Neural crest cell (in vitro differentiated cells): ENCODE data around the gene SDSL. TPM values are rescaled to one million over a fixed set of nuclear protein-coding genes. Genes with fewer than 3 reads are reported as not detected.

Experiments
- DNase-seq: peaks from one replicate; pipeline ENCODE4 v3.0.0; 2021; ENCODE audit warnings: low read depth, mixed read lengths, low spot score
- H3K27ac Mint-ChIP-seq: one replicate; pipeline ENCODE4 v1.8.0; 2021; ENCODE audit warnings: mild to moderate bottlenecking, mixed read lengths; ENCODE audit not compliant: unreplicated experiment
- H3K27me3 Mint-ChIP-seq: 2 replicates; pipeline ENCODE4 v1.8.0; 2021; ENCODE audit warnings: low read depth, mild to moderate bottlenecking, mixed read lengths
- H3K36me3 Mint-ChIP-seq: 2 replicates; pipeline ENCODE4 v1.8.0; 2021; ENCODE audit warnings: low read depth, mild to moderate bottlenecking, mixed read lengths
- H3K4me1 Mint-ChIP-seq: 2 replicates; pipeline ENCODE4 v1.8.0; 2021; ENCODE audit warnings: mixed read lengths
- H3K4me3 Mint-ChIP-seq: one replicate; pipeline ENCODE4 v1.8.0; 2021; ENCODE audit warnings: mild to moderate bottlenecking, mixed read lengths
- H3K9me3 Mint-ChIP-seq: 2 replicates; pipeline ENCODE4 v1.8.0; 2021; ENCODE audit warnings: mixed read lengths
- total RNA-seq: library from RNA; stranded (reverse); gene quantifications from 2 replicates; pipeline ENCODE4 v1.2.1, GENCODE V29; 2021
- TF ChIP-seq, protein P1 (sequence below): fragments of 200-600 bp; sonication (generic); conservative IDR thresholded peaks from 2 replicates; pipeline ENCODE4 v1.5.0; 2021; ENCODE audit warnings: antibody characterized with exemption, mild to moderate bottlenecking

SDSL gene
- total RNA-seq, 1 donor from 2014 or later: 1.5 TPM

DNA sequence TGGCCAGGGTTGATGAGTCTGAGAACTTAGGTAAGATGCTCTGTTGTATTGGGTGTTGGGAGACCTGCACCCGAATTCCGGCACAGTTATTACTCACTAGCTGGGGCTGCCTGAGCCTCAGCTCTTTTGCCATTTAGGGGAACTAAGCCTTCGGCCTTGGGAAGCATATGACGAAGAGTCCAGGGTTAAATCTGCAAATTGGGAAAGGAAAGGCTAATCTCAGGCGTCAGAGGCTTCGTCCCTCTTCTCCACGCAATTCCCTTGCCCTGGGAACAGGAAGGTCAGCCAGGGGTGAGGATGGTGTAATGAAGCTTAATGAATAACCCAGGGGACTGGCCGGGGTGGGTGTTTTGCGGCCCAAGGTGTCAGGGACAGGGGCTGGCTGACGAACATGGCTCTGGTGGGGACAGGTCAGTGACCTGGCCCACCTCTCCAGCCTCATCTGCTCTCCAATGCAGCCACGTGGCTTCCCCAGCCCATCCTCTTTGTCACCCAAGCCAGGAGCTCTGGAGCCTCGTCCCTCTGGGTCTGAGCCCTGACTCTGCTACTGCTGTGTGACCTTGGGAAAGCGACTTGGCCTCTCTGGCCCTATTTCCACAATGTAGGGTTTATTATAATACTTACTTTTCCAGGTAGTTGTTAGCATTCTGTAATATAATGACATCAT, 3.8 kb upstream of the SDSL start:
- TF ChIP-seq, protein P1, sequence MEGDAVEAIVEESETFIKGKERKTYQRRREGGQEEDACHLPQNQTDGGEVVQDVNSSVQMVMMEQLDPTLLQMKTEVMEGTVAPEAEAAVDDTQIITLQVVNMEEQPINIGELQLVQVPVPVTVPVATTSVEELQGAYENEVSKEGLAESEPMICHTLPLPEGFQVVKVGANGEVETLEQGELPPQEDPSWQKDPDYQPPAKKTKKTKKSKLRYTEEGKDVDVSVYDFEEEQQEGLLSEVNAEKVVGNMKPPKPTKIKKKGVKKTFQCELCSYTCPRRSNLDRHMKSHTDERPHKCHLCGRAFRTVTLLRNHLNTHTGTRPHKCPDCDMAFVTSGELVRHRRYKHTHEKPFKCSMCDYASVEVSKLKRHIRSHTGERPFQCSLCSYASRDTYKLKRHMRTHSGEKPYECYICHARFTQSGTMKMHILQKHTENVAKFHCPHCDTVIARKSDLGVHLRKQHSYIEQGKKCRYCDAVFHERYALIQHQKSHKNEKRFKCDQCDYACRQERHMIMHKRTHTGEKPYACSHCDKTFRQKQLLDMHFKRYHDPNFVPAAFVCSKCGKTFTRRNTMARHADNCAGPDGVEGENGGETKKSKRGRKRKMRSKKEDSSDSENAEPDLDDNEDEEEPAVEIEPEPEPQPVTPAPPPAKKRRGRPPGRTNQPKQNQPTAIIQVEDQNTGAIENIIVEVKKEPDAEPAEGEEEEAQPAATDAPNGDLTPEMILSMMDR: no peak
- H3K4me3 Mint-ChIP-seq: no peak overlapping the region
- DNase-seq: no peak
- no peak overlapping the region for H3K27ac Mint-ChIP-seq
- peaks cover 8% of the 10 kb centered on the region for H3K4me1 Mint-ChIP-seq
- no peaks in the 10 kb centered on the region for H3K9me3 Mint-ChIP-seq
- H3K27me3 Mint-ChIP-seq: peaks cover 5% of the 10 kb centered on the region
- H3K36me3 Mint-ChIP-seq: no peaks in the 10 kb centered on the region

DNA sequence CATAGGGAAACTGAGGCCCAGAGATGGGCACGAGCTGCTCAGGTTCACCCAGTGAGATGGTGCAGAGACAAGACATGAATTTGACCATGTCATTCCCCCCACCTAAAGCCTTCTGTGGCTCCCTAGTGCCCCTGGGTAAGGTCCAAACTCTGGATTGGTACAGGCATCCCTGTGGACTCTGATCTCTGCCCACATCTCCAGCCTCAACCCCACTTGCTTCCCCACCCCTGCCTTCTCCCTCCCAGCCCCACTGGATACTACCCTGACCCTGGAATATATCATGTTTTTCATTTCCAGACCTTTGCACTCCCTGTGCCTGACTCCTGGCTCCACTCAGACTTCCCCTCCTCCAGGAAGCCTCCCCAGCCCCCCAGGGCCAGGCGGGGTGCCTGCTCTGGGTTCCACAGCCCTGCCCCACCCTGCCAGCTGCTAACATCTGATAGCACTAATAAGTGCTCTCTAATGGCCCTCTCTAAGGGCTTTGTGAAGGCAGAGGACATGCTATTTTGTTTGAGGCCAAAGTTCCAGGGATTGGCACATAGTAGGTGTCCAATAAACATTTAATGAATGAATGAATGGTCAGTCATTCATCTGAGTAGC, 1.1 kb upstream of the SDSL start:
- H3K9me3 Mint-ChIP-seq: no peaks in the 10 kb centered on the region
- no peaks in the 10 kb centered on the region for H3K36me3 Mint-ChIP-seq
- peaks cover 12% of the 10 kb centered on the region for H3K4me1 Mint-ChIP-seq
- H3K27me3 Mint-ChIP-seq: peaks cover 9% of the 10 kb centered on the region
- no peak overlapping the region for H3K4me3 Mint-ChIP-seq
- DNase-seq: no peak
- TF ChIP-seq, protein P1: no peak
- no peak overlapping the region for H3K27ac Mint-ChIP-seq

DNA sequence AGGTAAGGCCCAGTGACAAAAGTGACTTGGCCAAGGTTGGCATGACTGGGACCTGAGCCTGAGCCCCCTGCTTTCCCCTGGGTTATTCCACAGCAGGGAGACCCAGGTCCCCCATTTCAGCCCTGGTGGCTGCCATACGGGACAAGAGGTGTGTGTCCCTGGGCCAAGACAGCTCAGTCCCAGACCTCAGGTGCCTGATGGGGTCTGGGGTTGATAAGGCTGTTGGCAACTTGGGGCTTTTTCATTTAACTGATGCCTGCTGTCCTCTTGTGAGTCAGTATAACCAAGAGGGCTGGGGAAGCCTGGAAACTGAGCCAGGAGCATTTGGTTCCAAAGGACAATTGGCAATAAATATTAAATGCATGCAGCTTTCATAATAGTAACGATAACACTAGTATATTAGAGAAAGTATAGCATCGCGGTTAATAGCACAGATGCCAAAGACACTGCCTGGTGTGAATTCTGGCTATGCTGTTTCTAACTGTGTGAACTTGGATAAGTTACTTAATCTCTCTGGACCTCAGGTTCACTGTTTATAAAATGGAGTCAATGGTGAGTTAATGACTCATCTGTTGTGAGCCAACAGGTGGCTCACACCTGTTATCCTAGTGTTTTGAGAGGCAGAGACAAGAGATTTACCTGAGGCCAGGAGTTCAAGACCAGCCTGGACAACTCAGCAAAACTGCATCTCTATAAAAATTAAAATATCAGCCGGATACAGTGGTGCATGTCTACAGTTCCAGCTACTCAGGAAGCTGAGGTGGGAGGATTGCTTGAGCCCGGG, 898 bp downstream of the SDSL start:
- H3K27me3 Mint-ChIP-seq: peaks cover 16% of the 10 kb centered on the region
- no peak overlapping the region for H3K4me3 Mint-ChIP-seq
- no peak for DNase-seq
- H3K9me3 Mint-ChIP-seq: no peaks in the 10 kb centered on the region
- H3K36me3 Mint-ChIP-seq: no peaks in the 10 kb centered on the region
- peaks cover 12% of the 10 kb centered on the region for H3K4me1 Mint-ChIP-seq
- H3K27ac Mint-ChIP-seq: no peak overlapping the region
- TF ChIP-seq, protein P1: no peak

DNA sequence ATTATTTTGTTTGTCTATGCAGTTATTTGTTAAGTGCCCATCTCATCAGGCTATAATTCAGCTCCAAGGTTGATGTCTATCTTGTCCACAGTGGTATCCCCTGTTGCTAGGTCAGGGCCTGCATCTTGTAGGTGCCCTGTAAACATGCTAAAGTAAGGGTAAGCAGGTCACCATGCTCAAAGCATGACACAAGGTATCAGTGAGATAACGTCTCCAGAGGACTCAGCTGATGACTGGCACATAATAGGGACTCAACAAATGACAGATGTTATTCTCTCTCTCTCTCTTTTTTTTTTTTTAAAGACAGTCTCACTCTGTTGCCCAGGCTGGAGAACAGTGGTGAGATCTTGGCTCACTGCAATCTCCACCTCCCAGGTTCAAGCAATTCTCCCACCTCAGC, 2.3 kb downstream of the SDSL start:
- Mint-ChIP-seq H3K4me3 (no peak overlapping the region), H3K27me3 (peaks cover 17% of the 10 kb centered on the region), H3K9me3 (no peaks in the 10 kb centered on the region), H3K36me3 (no peaks in the 10 kb centered on the region), H3K27ac (no peak overlapping the region), H3K4me1 (peaks cover 12% of the 10 kb centered on the region)
- TF ChIP-seq, protein P1: no peak
- no peak for DNase-seq

- peak; percentile 72 for DNase-seq
- TF ChIP-seq, protein P1: peak; percentile 91
- no peaks in the 10 kb centered on the region for H3K9me3 Mint-ChIP-seq
- H3K27ac Mint-ChIP-seq: no peak overlapping the region
- no peaks in the 10 kb centered on the region for H3K36me3 Mint-ChIP-seq
- H3K27me3 Mint-ChIP-seq: peaks cover 21% of the 10 kb centered on the region
- no peak overlapping the region for H3K4me3 Mint-ChIP-seq
- H3K4me1 Mint-ChIP-seq: peaks cover 12% of the 10 kb centered on the region
These were observed 3.0 kb downstream of the SDSL start for GRCh38 chr12:113424915-113425823.
